ENCODE measurements around the gene AP5B1. TPM values are rescaled to one million over a fixed set of nuclear protein-coding genes. Genes with fewer than 3 reads are reported as not detected.
"Not testable (repeated sequence)": the region's sequence is repeated elsewhere in the genome, so short reads cannot be mapped to it uniquely, and the experiment has no call there.

The AP5B1 gene
- total RNA-seq, 4 donors from 2014 or later: 24.9 to 33.7 (median 28.2) TPM

GRCh38 chr11:65742353-65742752 lies 38.4 kb downstream of the AP5B1 start:
- no peak for DNase-seq
- Histone ChIP-seq H3K36me3 (no peaks in the 10 kb centered on the region), H3K4me3 (no peak overlapping the region), H3K27ac (no peak overlapping the region), H3K9me3 (no peaks in the 10 kb centered on the region), H3K27me3 (no peaks in the 10 kb centered on the region), H3K4me1 (peaks cover 0 to 5% (median 0%) of the 10 kb centered on the region in 4 donors)
- in situ Hi-C loops (cut with MboI; ENCODE audit: low pct_ligation_motif_present in 1 of 4, low pct_unique_long_range_greater_than_20kb in 1 of 4, low sequenced_read_pairs in 3 of 4): no loop called here
- no peak for TF ChIP-seq POLR2A (IDR thresholded peaks at IDR 0.05)
- no peak for TF ChIP-seq EP300 (IDR thresholded peaks at IDR 0.05; ENCODE audit: low read depth)
- TF ChIP-seq CTCF (IDR thresholded peaks at IDR 0.05): no peak
- no peak for TF ChIP-seq POLR2AphosphoS5 (IDR thresholded peaks at IDR 0.05)
- intact Hi-C loops (cut with DNase I; ENCODE audit: low total_unique reads): no loop called here
- 78 to 80% methylated on average over 1 of the region's 1 CpG for WGBS, 2 donors (ENCODE audit: low coverage in 1 of 2)

- no peaks in the 10 kb centered on the region for H3K27me3 ChIP-seq
- no peaks in the 10 kb centered on the region for H3K9me3 ChIP-seq
- in situ Hi-C loops (cut with MboI; ENCODE audit: low pct_ligation_motif_present in 1 of 4, low pct_unique_long_range_greater_than_20kb in 1 of 4, low sequenced_read_pairs in 3 of 4) (no loop called here), intact Hi-C loops (cut with DNase I; ENCODE audit: low total_unique reads) (no loop called here)
- no peak for DNase-seq
- H3K27ac ChIP-seq: no peak overlapping the region
- H3K4me3 ChIP-seq: no peak overlapping the region
- no peaks in the 10 kb centered on the region for H3K36me3 ChIP-seq
- WGBS, 2 donors (ENCODE audit: low coverage in 1 of 2): 89% methylated on average over 8 of the region's 8 CpGs; no CpG with 5 or more reads in 1 of the 2 donors
- peaks cover 0 to 5% (median 0%) of the 10 kb centered on the region in 4 donors for H3K4me1 ChIP-seq
- TF ChIP-seq POLR2A (IDR thresholded peaks at IDR 0.05) (no peak), CTCF (IDR thresholded peaks at IDR 0.05) (no peak), EP300 (IDR thresholded peaks at IDR 0.05; ENCODE audit: low read depth) (no peak), POLR2AphosphoS5 (IDR thresholded peaks at IDR 0.05) (no peak)
Observed at GRCh38 chr11:65741185-65741584, 39.6 kb downstream of the AP5B1 start.

GRCh38 chr11:65739022-65739421 lies 41.8 kb downstream of the AP5B1 start:
- Histone ChIP-seq H3K4me3 (no peak overlapping the region), H3K27me3 (no peaks in the 10 kb centered on the region), H3K36me3 (no peaks in the 10 kb centered on the region), H3K27ac (no peak overlapping the region), H3K4me1 (peaks cover 0 to 5% (median 0%) of the 10 kb centered on the region in 4 donors), H3K9me3 (no peaks in the 10 kb centered on the region)
- TF ChIP-seq POLR2A (IDR thresholded peaks at IDR 0.05) (no peak), CTCF (IDR thresholded peaks at IDR 0.05) (no peak), POLR2AphosphoS5 (IDR thresholded peaks at IDR 0.05) (no peak), EP300 (IDR thresholded peaks at IDR 0.05; ENCODE audit: low read depth) (no peak)
- intact Hi-C loops (cut with DNase I; ENCODE audit: low total_unique reads): no loop called here
- no peak for DNase-seq
- 54 to 56% methylated on average over 2 of the region's 2 CpGs for WGBS, 2 donors (ENCODE audit: low coverage in 1 of 2)
- in situ Hi-C loops (cut with MboI; ENCODE audit: low pct_ligation_motif_present in 1 of 4, low pct_unique_long_range_greater_than_20kb in 1 of 4, low sequenced_read_pairs in 3 of 4): no loop called here

GRCh38 chr11:65736810-65737209 lies 44.0 kb downstream of the AP5B1 start:
- no peak overlapping the region for H3K27ac ChIP-seq
- no peaks in the 10 kb centered on the region for H3K27me3 ChIP-seq
- no peaks in the 10 kb centered on the region for H3K36me3 ChIP-seq
- H3K4me3 ChIP-seq: no peak overlapping the region
- in situ Hi-C loops (cut with MboI; ENCODE audit: low pct_ligation_motif_present in 1 of 4, low pct_unique_long_range_greater_than_20kb in 1 of 4, low sequenced_read_pairs in 3 of 4): no loop called here
- TF ChIP-seq EP300 (IDR thresholded peaks at IDR 0.05; ENCODE audit: low read depth) (no peak), POLR2A (IDR thresholded peaks at IDR 0.05) (no peak), POLR2AphosphoS5 (IDR thresholded peaks at IDR 0.05) (no peak), CTCF (IDR thresholded peaks at IDR 0.05) (no peak)
- DNase-seq: no peak
- H3K9me3 ChIP-seq: no peaks in the 10 kb centered on the region
- H3K4me1 ChIP-seq: peaks cover 0 to 5% (median 0%) of the 10 kb centered on the region in 4 donors
- intact Hi-C loops (cut with DNase I; ENCODE audit: low total_unique reads): no loop called here

- H3K4me3 ChIP-seq; H3K36me3 ChIP-seq; H3K27ac ChIP-seq; H3K4me1 ChIP-seq; in situ Hi-C loops (cut with MboI; ENCODE audit: low pct_ligation_motif_present in 1 of 4, low pct_unique_long_range_greater_than_20kb in 1 of 4, low sequenced_read_pairs in 3 of 4); DNase-seq; H3K9me3 ChIP-seq; H3K27me3 ChIP-seq; intact Hi-C loops (cut with DNase I; ENCODE audit: low total_unique reads): not testable (repeated sequence)
- WGBS, 2 donors (ENCODE audit: low coverage in 1 of 2): 72 to 83% methylated on average over 2 to 4 of the region's 4 CpGs
Observed at GRCh38 chr11:65735111-65735510, 45.7 kb downstream of the AP5B1 start.

Measured in transverse colon (tissue), 4 donors.